Endothelial cell of umbilical vein (primary cell): ENCODE measurements around the gene LINC00632. TPM values are rescaled to one million over a fixed set of nuclear protein-coding genes. Genes with fewer than 3 reads are reported as not detected.
A peak's percentile ranks its signal among the peaks of the same experiment; 100 is the strongest.

Experiments
- BruUV-seq: library from RNA; stranded (reverse); fragments of 400-500 nt; replicated peaks from 2 replicates; lab custom pipeline; 2021; lab: Mats Ljungman, UMichigan
- CTCF ChIA-PET: fragments of 300-600, 350-600 bp; sonication (Branson Sonifier 250); formaldehyde crosslinking; loops from one replicate; lab custom pipeline; 2021; ENCODE audit warnings: antibody characterized with exemption, inconsistent platforms; lab: Charles Lee
- POLR2A ChIA-PET: fragments of 300-600, 350-600 bp; sonication (Branson Sonifier 250); formaldehyde crosslinking; loops from one replicate; lab custom pipeline; 2021; ENCODE audit warnings: antibody characterized with exemption, inconsistent platforms; lab: Charles Lee
- DNase-seq: peaks from one replicate; pipeline ENCODE4 v3.0.0-alpha.2; 2011; ENCODE audit warnings: low read depth, low spot score
- FAIRE-seq: peaks from 2 replicates; lab custom pipeline; 2011; peaks lifted over from hg19 to GRCh38; lab: Jason Lieb, UNC
- H2AFZ ChIP-seq: 2 replicates; pipeline ENCODE4 v1.6.0; 2012; ENCODE audit warnings: low read depth, low read length, control low read depth, inconsistent platforms
- H3K27ac ChIP-seq: 2 replicates; pipeline ENCODE4 v1.5.1; 2011; ENCODE audit warnings: low read depth, mild to moderate bottlenecking, control low read depth, low read length, moderate library complexity; ENCODE audit not compliant: insufficient read depth
- H3K27me3 ChIP-seq, 2 experiments: 2 replicates each; pipeline versions ENCODE4 v1.6.0 to v1.6.1; 2011; ENCODE audit warnings: low read length in 2 of 2, mixed read lengths in 1 of 2; ENCODE audit not compliant: control insufficient read depth in 2 of 2, insufficient read depth in 2 of 2
- H3K36me3 ChIP-seq, 2 experiments: 2 replicates in 1 of 2; 3 replicates in 1 of 2; pipeline ENCODE4 v1.5.1; 2011; ENCODE audit warnings: low read length in 2 of 2, mild to moderate bottlenecking in 1 of 2, moderate library complexity in 1 of 2; ENCODE audit not compliant: control insufficient read depth in 2 of 2, insufficient read depth in 2 of 2; ENCODE audit errors: extremely low read depth in 1 of 2
- H3K4me1 ChIP-seq: 3 replicates; pipeline ENCODE4 v1.5.1; 2011; ENCODE audit warnings: mild to moderate bottlenecking, low read length; ENCODE audit not compliant: control insufficient read depth, insufficient read depth; ENCODE audit errors: extremely low read depth
- H3K4me2 ChIP-seq: 2 replicates; pipeline ENCODE4 v1.6.1; 2011; ENCODE audit warnings: low read length, control low read depth, mixed read lengths; ENCODE audit not compliant: insufficient read depth
- H3K4me3 ChIP-seq, 3 experiments: fragments of 200-600 bp in 1 of 3; sonication (generic), shearing (Covaris generic) in 1 of 3; replicated peaks in 1 of 3; 2 replicates each; pipeline ENCODE4 v1.5.1; 2011 to 2016; ENCODE audit warnings: control low read depth in 3 of 3, low read length in 3 of 3, mild to moderate bottlenecking in 2 of 3, inconsistent platforms in 1 of 3, low read depth in 1 of 3, moderate library complexity in 1 of 3; ENCODE audit not compliant: insufficient read depth in 1 of 3
- H3K79me2 ChIP-seq: 2 replicates; pipeline ENCODE4 v1.6.0; 2012; ENCODE audit warnings: low read length, inconsistent platforms; ENCODE audit not compliant: control insufficient read depth, insufficient read depth
- H3K9ac ChIP-seq: replicated peaks from 2 replicates; pipeline ENCODE3; 2011; ENCODE audit warnings: low read length, control low read depth; ENCODE audit not compliant: insufficient read depth; ENCODE audit errors: extremely low read depth
- H3K9me1 ChIP-seq: replicated peaks from 3 replicates; pipeline ENCODE4 v1.6.0; 2011; ENCODE audit warnings: mild to moderate bottlenecking, low read length; ENCODE audit not compliant: control insufficient read depth, insufficient read depth; ENCODE audit errors: extremely low read depth
- H3K9me3 ChIP-seq: replicated peaks from 2 replicates; pipeline ENCODE4 v1.5.1; 2012; ENCODE audit warnings: low read length, inconsistent platforms; ENCODE audit not compliant: control insufficient read depth, insufficient read depth
- H4K20me1 ChIP-seq: replicated peaks from 2 replicates; pipeline ENCODE3; 2011; ENCODE audit warnings: mild to moderate bottlenecking, low read length; ENCODE audit not compliant: control insufficient read depth, insufficient read depth; ENCODE audit errors: extremely low read depth
- EZH2 ChIP-seq: IDR thresholded peaks from 2 replicates; pipeline ENCODE4 v1.6.1; 2012; ENCODE audit warnings: borderline replicate concordance, low read depth, mild to moderate bottlenecking, moderate library complexity, low read length, inconsistent platforms; ENCODE audit not compliant: severe bottlenecking
- FOS ChIP-seq: IDR thresholded peaks from 2 replicates; pipeline ENCODE4 v1.6.1; 2011; ENCODE audit warnings: mild to moderate bottlenecking, low read length, moderate library complexity, borderline replicate concordance; ENCODE audit not compliant: insufficient read depth
- GATA2 ChIP-seq: IDR thresholded peaks from 2 replicates; pipeline ENCODE4 v1.7.0; 2011; ENCODE audit warnings: low read depth, mild to moderate bottlenecking, moderate library complexity, mixed read lengths, low read length; ENCODE audit not compliant: insufficient read length, insufficient read depth
- JUN ChIP-seq: IDR thresholded peaks from 2 replicates; pipeline ENCODE4 v1.6.1; 2011; ENCODE audit warnings: borderline replicate concordance, low read depth; ENCODE audit not compliant: insufficient read length, insufficient read depth
- MYC ChIP-seq: IDR thresholded peaks from one replicate; pipeline ENCODE4 v1.6.1; 2011; ENCODE audit warnings: mild to moderate bottlenecking, low read depth, low read length
- POLR2A ChIP-seq: IDR thresholded peaks from 2 replicates; pipeline ENCODE4 v1.6.1; 2012; ENCODE audit warnings: low read depth, mild to moderate bottlenecking, control low read depth, low read length
- POLR2AphosphoS5 ChIP-seq: IDR thresholded peaks from 2 replicates; pipeline ENCODE4 v1.6.1; 2012; ENCODE audit warnings: low read depth, mild to moderate bottlenecking, control low read depth, low read length, moderate library complexity; ENCODE audit not compliant: insufficient read depth
- dilution Hi-C: fragments of 300-500 bp; cut with MboI; formaldehyde crosslinking; loops from one replicate; pipeline ENCODE4 v1.15.0; 2019; ENCODE audit warnings: low sequenced_read_pairs; ENCODE audit not compliant: extremely low pct_ligation_motif_present
- intact Hi-C: fragments of 100-400 bp; cut with micrococcal nuclease; formaldehyde crosslinking; loops from one replicate; pipeline ENCODE4 v1.10.0; 2022
- polyA plus RNA-seq, 4 experiments: library from polyadenylated mRNA; depleted of rRNA in 3 of 4; stranded (reverse) in 3 of 4; unstranded in 1 of 4; fragments of >200 nt; gene quantifications; 2 replicates each; pipeline versions ENCODE4 v1.2.1 to v1.2.3, GENCODE V29; 2011 to 2012; ENCODE audit warnings: missing spikeins in 1 of 4
- total RNA-seq: library from RNA; stranded (reverse); gene quantifications from 2 replicates; pipeline ENCODE4 v1.2.3, GENCODE V29; 2021
- TF ChIP-seq, protein P1 (sequence below), 2 donors: IDR thresholded peaks; 1 replicate in 1 of 2; 2 replicates in 1 of 2; pipeline ENCODE4 v1.5.1; 2011; ENCODE audit warnings: low read length in 2 of 2, mild to moderate bottlenecking in 2 of 2, moderate library complexity in 2 of 2, control low read depth in 1 of 2, inconsistent platforms in 1 of 2, low read depth in 1 of 2; ENCODE audit not compliant: insufficient read depth in 1 of 2; ENCODE audit errors: extremely low read depth in 1 of 2
- TF ChIP-seq, protein P2 (sequence below): IDR thresholded peaks from 2 replicates; pipeline ENCODE4 v1.6.1; 2011; ENCODE audit not compliant: insufficient read depth, insufficient read length

The LINC00632 gene
- total and polyA plus RNA-seq, 2 donors (not counting 3 experiments of a cell fraction or from before 2014, with no cell fraction given) = 4.8 to 12.7 TPM

DNA sequence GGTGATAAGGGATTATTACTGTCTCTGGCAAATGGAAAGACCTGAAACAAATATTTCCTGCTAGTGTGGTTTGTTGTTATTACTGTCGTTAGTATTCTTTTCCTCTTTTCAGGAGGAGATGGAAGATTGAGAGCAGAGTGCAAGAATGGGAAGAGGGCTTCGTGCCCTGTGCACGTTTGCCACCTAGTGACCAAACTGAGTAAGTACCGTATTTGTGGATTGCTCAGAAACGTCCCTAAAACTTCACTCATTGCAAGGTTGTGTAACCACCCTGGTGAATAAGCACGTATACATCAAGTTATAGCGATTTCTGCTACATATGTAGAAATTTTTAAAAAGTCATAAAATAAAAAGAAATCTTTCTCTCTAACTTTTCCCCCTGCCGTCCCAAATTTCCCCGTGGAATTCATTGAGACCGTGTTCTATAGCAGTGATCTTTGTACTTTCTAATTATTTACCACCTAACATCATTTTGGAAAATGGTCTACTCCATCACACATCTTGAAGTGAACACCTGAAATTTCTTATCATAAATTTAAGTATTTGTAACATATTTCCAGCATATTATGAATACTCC, 24.3 kb downstream of the LINC00632 start:
- Histone ChIP-seq H4K20me1 (no peaks in the 10 kb centered on the region), H2AFZ (no peak overlapping the region), H3K9me1 (no peaks in the 10 kb centered on the region), H3K27ac (no peak overlapping the region), H3K79me2 (no peaks in the 10 kb centered on the region), H3K36me3 (no peaks in the 10 kb centered on the region), H3K4me1 (no peaks in the 10 kb centered on the region), H3K9ac (no peak overlapping the region), H3K4me2 (no peak overlapping the region), H3K9me3 (no peaks in the 10 kb centered on the region), H3K4me3 (no peak overlapping the region), H3K27me3 (no peaks in the 10 kb centered on the region)
- FAIRE-seq (peak; percentile 95), DNase-seq (peak; percentile 11)
- no TSS peak for BruUV-seq
- intact Hi-C loops = loop anchor here (1.0 to 5.0 kb wide), 2 partner anchors 33 to 162 kb away; no protein-coding TSS in a partner anchor
- dilution Hi-C loops = no loop called here
- CTCF ChIA-PET = no interaction called here
- TF ChIP-seq, protein P1, sequence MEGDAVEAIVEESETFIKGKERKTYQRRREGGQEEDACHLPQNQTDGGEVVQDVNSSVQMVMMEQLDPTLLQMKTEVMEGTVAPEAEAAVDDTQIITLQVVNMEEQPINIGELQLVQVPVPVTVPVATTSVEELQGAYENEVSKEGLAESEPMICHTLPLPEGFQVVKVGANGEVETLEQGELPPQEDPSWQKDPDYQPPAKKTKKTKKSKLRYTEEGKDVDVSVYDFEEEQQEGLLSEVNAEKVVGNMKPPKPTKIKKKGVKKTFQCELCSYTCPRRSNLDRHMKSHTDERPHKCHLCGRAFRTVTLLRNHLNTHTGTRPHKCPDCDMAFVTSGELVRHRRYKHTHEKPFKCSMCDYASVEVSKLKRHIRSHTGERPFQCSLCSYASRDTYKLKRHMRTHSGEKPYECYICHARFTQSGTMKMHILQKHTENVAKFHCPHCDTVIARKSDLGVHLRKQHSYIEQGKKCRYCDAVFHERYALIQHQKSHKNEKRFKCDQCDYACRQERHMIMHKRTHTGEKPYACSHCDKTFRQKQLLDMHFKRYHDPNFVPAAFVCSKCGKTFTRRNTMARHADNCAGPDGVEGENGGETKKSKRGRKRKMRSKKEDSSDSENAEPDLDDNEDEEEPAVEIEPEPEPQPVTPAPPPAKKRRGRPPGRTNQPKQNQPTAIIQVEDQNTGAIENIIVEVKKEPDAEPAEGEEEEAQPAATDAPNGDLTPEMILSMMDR (IDR thresholded peaks at IDR 0.05; ENCODE audit: extremely low read depth in 1 of 2, insufficient read depth in 1 of 2, low read depth in 1 of 2, low read length in 2 of 2) = peak; percentile 37 to 59
- no peak for TF ChIP-seq FOS
- TF ChIP-seq JUN = no peak
- POLR2A ChIA-PET = no interaction called here

DNA sequence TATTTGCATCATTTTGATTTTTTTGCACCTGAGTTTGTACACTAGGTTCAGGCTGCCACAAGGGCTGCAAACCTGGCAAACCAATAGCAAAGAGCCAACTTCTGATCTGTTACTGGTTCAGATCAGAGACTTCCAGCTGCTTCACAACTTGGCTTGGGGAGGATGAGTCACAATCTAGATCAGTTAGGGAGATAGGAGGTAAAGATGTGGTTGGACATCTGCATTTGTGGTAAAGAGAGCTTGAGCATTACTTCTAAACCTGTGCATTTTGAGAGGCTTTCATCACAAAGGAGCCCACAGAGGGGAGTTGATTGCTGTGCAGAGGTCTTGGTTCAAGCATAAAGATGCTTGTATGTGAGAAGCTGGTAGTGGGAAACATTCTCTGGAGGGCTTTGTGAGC, 34.5 kb downstream of the LINC00632 start:
- Histone ChIP-seq H3K36me3 (no peaks in the 10 kb centered on the region), H2AFZ (no peak overlapping the region), H4K20me1 (no peaks in the 10 kb centered on the region), H3K9me3 (no peaks in the 10 kb centered on the region), H3K4me3 (no peak overlapping the region), H3K27me3 (no peaks in the 10 kb centered on the region), H3K4me2 (no peak overlapping the region), H3K79me2 (no peaks in the 10 kb centered on the region), H3K27ac (no peak overlapping the region), H3K4me1 (no peaks in the 10 kb centered on the region), H3K9me1 (no peaks in the 10 kb centered on the region), H3K9ac (no peak overlapping the region)
- BruUV-seq = no TSS peak
- CTCF ChIA-PET = no interaction called here
- POLR2A ChIA-PET = no interaction called here
- TF ChIP-seq FOS (no peak), POLR2A (no peak), EZH2 (no peak), JUN (no peak), POLR2AphosphoS5 (no peak), MYC (no peak), GATA2 (no peak)
- TF ChIP-seq, protein P1 (IDR thresholded peaks at IDR 0.05; ENCODE audit: extremely low read depth in 1 of 2, insufficient read depth in 1 of 2, low read depth in 1 of 2, low read length in 2 of 2) = no peak
- TF ChIP-seq, protein P2, sequence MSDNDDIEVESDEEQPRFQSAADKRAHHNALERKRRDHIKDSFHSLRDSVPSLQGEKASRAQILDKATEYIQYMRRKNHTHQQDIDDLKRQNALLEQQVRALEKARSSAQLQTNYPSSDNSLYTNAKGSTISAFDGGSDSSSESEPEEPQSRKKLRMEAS = no peak
- dilution Hi-C loops (no loop called here), intact Hi-C loops (no loop called here)
- FAIRE-seq (no peak), DNase-seq (no peak)
